NCI-H526 treated with DMSO at 0.1 percent for 48 hours (cell line): ENCODE data around the gene KCNT1.

Experiments used
- DNase-seq: peaks from one replicate; lab custom pipeline; 2025; lab: John Stamatoyannopoulos, UW

Gene KCNT1

GRCh38 chr9:135727257-135727875 lies 25.4 kb downstream of the KCNT1 start:
- DNase-seq: no peak

- no peak for DNase-seq
These were observed 26.6 kb downstream of the KCNT1 start for GRCh38 chr9:135728436-135729110.

- no peak for DNase-seq
These were observed 27.5 kb downstream of the KCNT1 start for GRCh38 chr9:135729480-135729879.

GRCh38 chr9:135731454-135731853 lies 29.5 kb downstream of the KCNT1 start:
- no peak for DNase-seq

GRCh38 chr9:135732569-135733257 lies 30.7 kb downstream of the KCNT1 start:
- DNase-seq: no peak

GRCh38 chr9:135734616-135735144 lies 32.7 kb downstream of the KCNT1 start:
- DNase-seq: no peak

- no peak for DNase-seq
These were observed 34.4 kb downstream of the KCNT1 start for GRCh38 chr9:135736272-135736978.

GRCh38 chr9:135736979-135737839 lies 35.2 kb downstream of the KCNT1 start:
- no peak for DNase-seq

- no peak for DNase-seq
These were observed 36.0 kb downstream of the KCNT1 start for GRCh38 chr9:135737840-135738521.

GRCh38 chr9:135739271-135740220 lies 37.6 kb downstream of the KCNT1 start:
- DNase-seq: no peak

- no peak for DNase-seq
These were observed 39.6 kb downstream of the KCNT1 start for GRCh38 chr9:135741276-135742219.

GRCh38 chr9:135743021-135743420 lies 41.0 kb downstream of the KCNT1 start:
- DNase-seq: no peak

GRCh38 chr9:135743546-135744332 lies 41.8 kb downstream of the KCNT1 start:
- no peak for DNase-seq

- DNase-seq: no peak
These were observed 42.5 kb downstream of the KCNT1 start for GRCh38 chr9:135744333-135745070.

- no peak for DNase-seq
These were observed 43.2 kb downstream of the KCNT1 start for GRCh38 chr9:135745189-135745588.

- DNase-seq: no peak
These were observed 43.8 kb downstream of the KCNT1 start for GRCh38 chr9:135745686-135746324.
